Stimulated activated CD4-positive, alpha-beta T cell treated with anti-CD3 and anti-CD28 coated beads, Interleukin-12 subunit alpha, Interleukin-12 subunit beta, amount 100 ng/mL, for 48 hours (primary cell): ENCODE results near the gene TRIB2.

Experiments
- DNase-seq, 3 donors: peaks; one replicate each; pipeline ENCODE4 v3.0.0-alpha.2; 2020; ENCODE audit warnings: low read depth in 2 of 3, low spot score in 1 of 3

The TRIB2 gene

DNA sequence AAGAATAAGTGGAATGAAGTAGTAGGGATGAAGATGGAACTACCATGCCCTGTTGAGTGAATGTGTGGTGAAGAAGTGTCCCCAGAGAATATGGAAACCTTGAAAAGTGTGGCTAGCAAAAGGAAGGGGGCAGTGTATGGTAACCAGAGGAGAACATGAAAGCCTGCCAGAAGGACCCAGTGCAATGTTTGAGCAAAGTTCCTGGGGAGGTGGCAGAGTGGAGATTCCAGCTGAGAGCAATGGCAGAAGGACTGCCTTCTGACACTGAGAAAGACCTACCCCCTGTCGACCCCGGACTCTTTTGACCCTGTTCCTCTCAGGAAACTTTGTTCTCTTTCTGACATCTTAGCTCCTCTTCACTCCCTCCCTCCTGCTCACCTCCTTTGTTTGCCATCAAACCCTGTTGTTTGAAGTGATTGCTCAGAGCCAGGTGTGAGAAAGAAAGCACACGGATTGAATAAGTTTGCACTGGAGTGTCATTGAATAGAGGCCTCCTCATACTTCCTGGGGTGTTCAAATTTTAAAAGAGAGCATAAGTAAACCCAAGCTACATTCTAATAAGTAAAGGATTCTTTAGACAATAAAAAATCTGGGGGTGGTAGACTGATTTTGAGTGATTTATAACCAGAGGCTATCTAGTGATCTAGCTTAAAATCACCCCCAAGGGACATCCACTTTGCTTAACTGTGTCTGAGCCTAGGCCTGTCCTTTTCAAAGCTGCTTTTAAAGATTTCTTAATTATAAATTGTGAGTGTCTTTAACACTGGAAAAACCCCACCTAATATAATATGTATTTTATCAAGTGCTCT is 57.1 kb downstream of the TRIB2 start:
- no peak for DNase-seq

DNA sequence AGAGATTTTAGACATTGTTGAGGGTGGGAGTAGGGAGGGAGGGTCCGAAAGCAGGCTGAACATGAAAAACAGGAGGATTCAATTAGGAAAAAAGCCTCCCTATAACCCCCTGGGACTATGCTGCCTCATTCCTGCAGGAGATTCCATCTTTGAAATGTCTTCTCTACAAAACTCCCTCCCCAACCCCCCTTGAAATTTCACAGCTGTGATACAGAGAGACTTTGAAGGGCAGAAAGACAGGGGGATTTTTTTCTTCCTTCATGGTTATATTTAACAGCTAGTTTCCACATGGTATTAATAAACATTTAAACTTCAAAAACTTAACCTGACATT is 57.6 kb downstream of the TRIB2 start:
- DNase-seq, result no peak

DNA sequence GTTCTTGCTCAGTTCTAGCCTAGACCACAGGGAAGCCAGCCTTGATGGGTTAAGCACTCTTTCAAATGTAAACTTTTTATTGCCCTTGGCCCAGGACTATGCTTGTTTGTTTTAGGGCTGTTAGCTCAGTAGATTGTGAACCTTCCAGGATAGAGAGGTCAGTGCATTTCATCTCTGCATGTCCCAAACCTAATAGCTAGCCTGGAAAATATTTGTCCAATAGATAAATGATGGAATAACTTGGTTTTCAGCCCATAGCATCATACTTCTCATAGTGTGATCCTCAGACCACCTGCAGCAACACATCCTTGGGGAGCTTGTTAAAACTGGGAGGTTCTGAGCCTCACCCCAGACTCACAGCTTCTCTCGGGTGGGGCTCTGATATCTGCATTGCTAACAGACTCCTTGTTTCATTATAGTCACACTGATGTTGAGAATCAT is 59.8 kb downstream of the TRIB2 start:
- no peak for DNase-seq

DNA sequence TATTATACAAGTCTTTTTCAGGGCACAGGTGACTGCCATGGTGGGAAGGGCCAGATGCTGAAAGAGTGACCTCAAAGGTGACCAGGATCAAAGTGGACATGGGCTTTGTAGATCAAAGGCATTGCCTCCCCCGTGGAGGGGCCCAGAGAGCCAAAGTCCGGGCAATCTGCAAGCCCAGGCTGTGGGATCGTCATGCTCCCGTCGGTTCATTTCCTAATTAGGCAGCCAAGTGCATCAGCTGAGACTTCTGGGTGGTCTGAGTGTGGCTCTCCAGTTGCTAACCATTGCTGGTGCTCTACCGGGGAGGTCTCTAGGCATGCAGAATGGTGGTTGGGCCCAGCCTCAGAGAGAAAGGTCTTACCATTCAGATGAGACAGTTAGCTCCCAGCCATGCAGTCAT is 61.6 kb downstream of the TRIB2 start:
- DNase-seq, result no peak

DNA sequence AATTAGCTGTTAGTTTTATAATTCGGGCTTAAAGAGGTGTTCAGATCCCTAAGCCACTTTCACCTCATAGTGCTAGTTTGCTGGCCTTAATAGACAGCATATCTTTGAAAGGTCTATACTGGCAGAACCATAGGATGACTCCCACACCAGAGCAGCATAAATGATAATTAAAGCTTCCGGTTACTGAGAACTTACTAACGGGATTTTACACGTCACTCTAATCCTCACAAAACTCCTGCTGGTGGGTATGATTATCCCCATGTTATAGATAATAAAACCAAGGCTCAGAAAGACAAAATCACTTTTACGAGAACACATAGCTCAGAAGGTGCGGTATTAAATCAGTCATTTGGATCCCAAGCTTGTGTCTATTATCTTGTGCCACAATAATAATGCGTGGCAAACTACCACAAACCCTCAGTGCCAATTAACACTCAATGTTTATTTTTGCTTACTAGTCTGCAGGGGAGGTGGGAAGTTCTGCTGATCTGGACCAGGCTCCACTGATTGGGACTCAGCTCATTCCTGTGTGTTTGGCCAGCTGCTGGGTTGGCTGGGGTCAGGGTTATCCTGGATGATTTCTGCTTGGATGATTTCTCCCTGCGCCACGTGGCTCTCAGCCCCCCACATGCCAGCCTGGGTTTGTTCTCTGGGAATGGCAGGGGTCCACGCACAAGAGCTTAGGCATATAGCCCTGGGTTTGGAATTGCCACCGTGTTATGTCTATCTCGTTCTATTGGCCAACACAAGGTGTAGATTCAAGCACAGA is 62.3 kb downstream of the TRIB2 start:
- DNase-seq, result no peak

DNA sequence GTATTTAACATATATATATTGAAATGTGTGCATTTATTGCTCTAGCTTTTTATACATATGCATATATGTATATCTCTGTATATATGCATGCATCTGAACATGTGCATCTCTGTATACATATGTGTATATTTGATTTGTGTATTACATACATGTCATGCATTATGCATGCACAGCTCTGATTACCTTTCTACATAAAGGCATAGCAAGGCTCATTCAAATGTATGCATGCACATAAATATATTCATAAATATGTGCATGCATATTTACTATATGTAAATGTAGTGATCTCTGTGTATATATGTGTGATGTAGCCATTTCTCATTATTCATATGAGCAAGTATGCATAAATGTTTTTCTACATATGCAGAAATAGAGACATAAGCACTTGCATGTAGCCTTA is 64.6 kb downstream of the TRIB2 start:
- DNase-seq, result no peak

DNA sequence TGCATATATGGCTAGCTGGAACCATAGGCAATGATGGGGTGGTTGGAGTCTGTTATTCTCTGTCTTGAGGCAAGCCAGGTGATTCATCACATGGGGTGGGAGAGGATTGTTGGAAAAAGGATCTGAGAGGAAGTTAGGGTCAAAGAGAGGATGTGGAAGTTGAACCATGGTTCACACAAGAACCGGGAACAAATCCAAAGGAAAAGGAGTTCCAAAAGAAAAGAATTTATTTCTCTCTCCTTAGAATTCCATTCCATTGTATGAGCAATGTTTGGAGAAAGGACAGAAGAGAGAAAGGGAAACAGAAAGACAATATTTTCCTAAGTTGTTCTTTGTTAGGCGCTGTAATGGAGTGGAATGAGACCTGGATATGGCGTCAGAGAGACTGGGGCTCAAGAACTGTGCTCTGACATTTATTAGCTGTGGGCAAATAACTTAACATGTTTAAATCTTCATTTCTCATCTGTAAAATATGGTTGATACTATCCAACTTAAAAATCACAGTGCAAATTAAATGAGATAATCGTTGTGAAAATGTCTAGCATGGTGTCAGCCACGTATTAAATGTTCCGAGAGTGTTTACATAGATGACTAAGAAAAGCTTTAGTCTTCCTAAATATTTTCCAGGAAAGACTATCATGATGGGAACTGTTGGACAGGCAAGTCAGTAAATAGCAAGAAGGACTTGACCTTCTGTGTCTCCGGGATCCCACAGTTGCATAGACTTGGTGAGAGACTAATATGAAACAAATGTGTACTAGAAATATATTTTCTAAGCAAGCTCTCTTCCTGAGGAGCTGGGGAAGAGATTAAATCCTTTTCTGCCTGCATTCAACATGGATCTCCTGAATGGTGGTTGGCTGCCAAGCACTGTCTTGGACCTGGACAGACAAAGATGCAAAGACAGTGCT is 71.4 kb downstream of the TRIB2 start:
- DNase-seq, result no peak

DNA sequence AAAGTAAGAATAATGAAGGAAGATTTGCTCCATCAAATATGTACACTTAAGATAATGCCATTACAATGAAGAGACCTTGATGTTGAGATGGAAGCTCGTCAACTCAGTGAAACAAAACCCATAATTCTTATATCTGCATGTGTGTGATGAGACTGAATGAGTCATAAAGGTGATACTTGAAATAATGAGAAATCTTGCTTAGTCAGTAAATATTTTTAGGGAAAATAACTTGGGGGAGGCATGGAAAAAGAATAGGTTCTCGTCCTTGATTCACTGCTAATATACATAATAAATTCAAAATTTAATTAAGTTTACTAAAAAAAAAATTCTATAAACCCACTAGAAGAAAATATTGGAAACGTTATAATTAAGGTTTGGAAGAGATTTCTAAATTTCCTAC is 75.2 kb downstream of the TRIB2 start:
- no peak for DNase-seq
